HG03025 (cell line): Measurements from ENCODE around the gene FNDC3B.

Source experiments
- ATAC-seq: cut with Tn5 transposase; IDR thresholded peaks from one replicate; pipeline ENCODE4 v1.9.1; 2021; ENCODE audit warnings: mild to moderate bottlenecking, moderate library complexity; ENCODE audit not compliant: unreplicated experiment, low FRiP score

Gene FNDC3B

GRCh38 chr3:172181932-172182586, 142.7 kb downstream of the FNDC3B start:
- no peak for ATAC-seq

GRCh38 chr3:172182797-172183196, 143.4 kb downstream of the FNDC3B start:
- ATAC-seq: no peak

GRCh38 chr3:172184106-172184822, 144.9 kb downstream of the FNDC3B start:
- ATAC-seq: no peak

DNA sequence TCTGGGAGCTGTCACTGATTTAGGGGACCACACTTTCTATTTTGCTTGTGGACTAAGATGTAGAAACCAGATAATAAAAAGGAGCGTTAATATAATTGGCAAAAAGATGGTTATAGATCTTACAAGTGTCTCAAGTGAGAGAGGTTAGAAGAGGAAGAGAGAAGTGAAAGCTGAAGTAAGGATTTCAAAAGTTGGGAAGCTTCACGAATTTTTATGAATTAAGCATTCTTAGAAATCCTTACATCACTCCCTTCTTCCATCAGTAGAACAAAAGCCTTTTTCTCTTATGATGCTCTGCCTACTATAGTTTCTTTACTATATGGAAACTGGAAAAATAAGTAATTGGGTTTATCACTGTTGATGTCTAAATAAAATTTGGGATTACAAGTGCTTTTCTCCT, 146.5 kb downstream of the FNDC3B start:
- no peak for ATAC-seq

- ATAC-seq: no peak
Measured at GRCh38 chr3:172186607-172187006, 147.2 kb downstream of the FNDC3B start.

DNA sequence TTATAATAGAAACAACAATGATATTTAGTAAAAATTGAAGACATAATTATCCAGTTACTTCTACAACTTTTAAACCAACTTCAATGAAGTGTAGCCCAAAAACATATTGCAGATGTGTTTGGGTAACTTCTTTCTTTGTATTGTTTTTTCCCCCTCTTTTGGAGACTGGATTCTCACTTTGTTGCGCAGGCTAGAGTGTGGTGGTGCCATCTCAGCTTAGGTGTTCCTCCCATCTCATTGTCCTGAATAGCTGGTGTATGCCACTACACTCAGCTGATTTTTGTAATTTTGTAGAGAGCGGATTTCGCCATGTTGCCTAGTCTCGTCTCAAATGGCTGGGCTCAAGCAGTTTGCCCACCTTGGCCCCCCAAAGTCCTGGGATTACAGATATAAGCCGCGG, 148.1 kb downstream of the FNDC3B start:
- no peak for ATAC-seq

- ATAC-seq: no peak
Measured at GRCh38 chr3:172188511-172188910, 149.1 kb downstream of the FNDC3B start.

GRCh38 chr3:172189213-172189612, 149.8 kb downstream of the FNDC3B start:
- ATAC-seq: no peak

DNA sequence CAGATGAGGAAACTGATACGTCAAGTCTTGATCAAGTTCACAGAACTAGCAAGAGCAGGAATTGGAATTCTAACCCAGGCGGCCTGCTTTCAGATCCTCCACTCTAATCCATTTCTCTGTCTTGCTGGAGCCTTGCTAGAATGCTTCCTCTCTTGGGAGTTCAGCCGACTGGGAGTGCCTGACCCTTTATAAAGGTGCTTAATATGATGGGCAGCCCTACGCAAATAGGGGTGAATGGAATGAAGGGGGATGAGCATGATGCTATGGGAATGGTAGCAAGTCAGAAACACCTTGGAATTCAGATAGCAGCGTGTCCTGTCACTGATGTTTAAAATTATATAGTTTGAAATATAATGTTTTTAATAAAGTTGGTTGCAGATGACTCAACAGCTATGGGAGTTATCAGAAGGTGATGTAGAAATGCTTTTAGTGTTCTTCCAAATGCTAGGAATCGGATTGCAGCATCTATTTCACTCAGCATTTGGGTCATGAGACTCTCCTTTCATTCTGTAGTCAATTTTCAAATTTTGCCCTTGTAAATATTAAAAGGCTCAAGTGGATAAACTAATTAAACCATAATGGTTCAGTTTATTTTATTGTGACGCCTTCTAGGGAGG, 150.7 kb downstream of the FNDC3B start:
- ATAC-seq: no peak

GRCh38 chr3:172190980-172191379, 151.6 kb downstream of the FNDC3B start:
- no peak for ATAC-seq

GRCh38 chr3:172191629-172192028, 152.3 kb downstream of the FNDC3B start:
- no peak for ATAC-seq

DNA sequence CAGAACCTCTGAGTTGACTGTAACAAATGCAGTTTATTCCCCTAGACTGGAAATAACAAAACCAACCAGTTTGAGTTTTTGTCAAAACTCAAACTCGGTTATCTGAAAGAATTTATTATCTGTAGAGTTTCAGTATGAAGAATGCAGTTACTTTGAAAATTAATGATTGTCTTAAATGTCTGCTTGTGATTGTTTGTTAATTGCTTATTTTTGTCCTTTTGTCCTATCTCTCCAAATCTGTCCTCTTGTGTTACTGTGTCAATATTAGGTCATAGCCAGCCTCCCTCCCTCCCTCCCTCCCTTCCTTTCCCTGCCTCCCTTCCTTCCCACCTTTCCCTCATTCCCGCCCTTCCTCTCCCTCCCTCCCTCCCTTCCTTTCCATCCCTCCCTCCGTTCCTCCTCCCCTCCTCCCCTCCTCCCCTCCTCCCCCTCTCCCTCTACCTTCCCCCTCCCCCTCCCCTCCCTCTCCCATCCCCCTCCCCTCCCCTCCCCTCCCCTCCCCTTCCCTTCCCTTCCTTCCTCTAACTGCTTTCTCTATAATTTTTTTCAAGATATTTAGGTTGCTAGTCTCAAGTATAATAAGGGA, 153.5 kb downstream of the FNDC3B start:
- no peak for ATAC-seq

GRCh38 chr3:172193436-172193835, 154.1 kb downstream of the FNDC3B start:
- no peak for ATAC-seq

DNA sequence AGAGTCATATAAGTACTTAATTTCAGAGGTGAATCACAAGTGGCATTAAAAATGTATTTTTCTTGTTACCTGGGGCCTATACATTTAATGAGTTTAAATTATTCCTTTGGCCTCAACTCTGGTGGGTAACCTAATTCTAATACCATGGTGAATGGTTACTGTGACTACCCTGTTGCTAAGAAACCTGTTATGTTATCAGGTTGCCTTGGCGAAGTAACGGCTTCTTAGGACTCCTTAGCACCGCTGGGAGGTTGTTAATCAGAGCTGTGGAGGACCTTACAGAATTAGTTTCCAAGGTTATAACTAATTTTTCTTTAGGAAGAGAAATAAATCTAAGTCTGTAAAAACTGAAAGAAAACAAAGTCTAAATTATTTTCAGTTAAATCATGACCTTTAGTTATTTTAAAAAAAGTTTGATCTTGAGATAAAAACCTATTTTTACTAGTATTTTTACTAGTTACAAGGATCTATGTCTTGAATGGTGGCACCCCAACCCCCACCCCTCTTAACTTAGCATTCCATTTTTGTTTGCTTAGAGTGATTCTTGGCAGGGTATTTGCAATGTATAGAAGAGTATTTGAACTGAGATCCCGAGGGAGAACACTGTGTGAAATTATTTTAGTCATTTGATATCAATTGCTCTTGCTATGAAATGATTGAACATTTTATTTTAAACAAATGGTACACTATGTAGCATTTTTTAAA, 155.5 kb downstream of the FNDC3B start:
- ATAC-seq: no peak

GRCh38 chr3:172195407-172195754, 156.0 kb downstream of the FNDC3B start:
- ATAC-seq: no peak

- ATAC-seq: no peak
Measured at GRCh38 chr3:172197344-172197743, 158.0 kb downstream of the FNDC3B start.

DNA sequence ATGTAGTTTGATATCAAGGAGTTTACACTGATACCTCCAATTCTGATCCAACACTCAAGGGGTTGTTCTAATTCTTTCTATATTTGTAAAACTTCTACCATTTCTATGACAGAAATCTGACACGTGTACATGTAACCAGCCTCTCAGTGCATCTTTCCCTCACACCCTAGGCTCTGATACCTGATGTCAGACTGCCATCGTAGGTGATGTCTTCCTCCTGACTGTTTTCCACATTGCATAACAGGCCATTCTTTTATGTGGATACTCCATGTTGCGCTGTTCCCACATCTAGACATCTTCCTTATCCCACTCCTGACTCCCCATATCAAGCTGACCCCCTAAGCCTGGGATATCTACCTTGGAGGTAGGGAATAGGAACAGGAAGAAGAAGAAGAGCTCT, 159.1 kb downstream of the FNDC3B start:
- no peak for ATAC-seq

DNA sequence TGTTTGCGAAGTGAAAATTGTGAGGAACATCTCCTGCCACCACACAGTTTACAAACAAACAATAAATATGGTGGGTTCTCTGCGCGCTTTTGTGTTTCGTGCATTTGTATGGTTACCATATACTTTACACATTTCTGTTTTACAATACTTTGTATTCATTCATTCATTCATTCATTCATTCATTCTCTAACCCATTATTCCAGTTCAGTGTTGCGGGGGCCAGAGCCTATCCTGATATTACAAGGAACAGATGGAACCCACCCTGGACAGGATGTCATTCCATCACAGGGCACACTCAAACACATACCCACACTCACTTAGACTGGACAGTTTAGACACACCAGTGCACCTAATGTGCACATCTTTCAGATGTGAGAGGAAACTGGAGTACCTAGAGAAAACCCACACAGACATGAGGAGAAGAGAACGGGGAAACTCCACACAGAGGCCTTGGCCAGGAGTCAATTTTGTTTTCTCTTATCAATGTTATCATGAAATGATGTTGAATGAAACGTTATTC, 160.5 kb downstream of the FNDC3B start:
- ATAC-seq: no peak

DNA sequence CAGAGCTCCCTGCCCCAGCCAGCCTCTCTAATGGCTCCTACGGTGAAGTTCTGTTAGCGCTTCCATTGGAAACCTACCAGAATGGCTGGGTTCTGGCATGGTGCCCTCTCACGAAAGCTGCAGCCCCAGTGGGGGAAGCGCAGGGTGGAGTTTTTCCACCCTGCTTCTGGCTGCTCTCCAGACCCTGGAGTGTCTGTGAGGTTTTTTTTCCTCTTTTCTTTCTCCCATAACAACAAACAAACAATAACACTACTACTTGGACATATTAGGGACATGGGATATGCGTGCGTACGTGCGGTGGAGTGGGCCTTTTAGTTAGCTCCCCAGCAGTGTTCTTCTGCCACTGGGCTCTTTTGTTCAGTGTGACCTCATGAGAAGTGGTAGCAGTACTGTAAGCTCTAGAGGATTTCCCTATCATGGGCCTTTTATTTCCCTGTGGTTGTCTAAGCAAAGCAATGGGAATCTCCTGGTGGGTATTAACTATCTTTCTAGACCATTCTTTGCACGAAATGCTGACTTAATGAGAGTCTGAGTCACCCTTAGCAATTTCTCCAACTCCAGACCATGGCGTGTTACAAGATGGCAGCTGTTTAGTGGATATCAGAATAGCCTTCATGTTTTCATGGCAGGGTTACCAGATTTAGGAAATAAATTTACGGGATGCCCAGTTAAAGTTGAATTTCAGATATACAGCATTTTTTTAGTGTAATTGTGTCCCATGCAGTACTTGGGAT, 161.9 kb downstream of the FNDC3B start:
- ATAC-seq: no peak

GRCh38 chr3:172201870-172202236, 162.5 kb downstream of the FNDC3B start:
- no peak for ATAC-seq
